ENCODE measurements around the gene COPE. TPM values are rescaled to one million over a fixed set of nuclear protein-coding genes. Genes with fewer than 3 reads are reported as not detected.
"Not testable (repeated sequence)": the region's sequence is repeated elsewhere in the genome, so short reads cannot be mapped to it uniquely, and the experiment has no call there.

The COPE gene
- total RNA-seq, 1 donor from 2014 or later = 149 TPM

- no peak for DNase-seq (ENCODE audit: low spot score)
Observed at GRCh38 chr19:18908917-18909619, 10.1 kb downstream of the COPE start.

- DNase-seq (ENCODE audit: low spot score) = no peak
Observed at GRCh38 chr19:18906605-18907519, 12.3 kb downstream of the COPE start.

GRCh38 chr19:18905513-18906236, 13.5 kb downstream of the COPE start:
- no peak for DNase-seq (ENCODE audit: low spot score)

GRCh38 chr19:18905058-18905456, 14.1 kb downstream of the COPE start:
- no peak for DNase-seq (ENCODE audit: low spot score)

GRCh38 chr19:18904334-18905057, 14.7 kb downstream of the COPE start:
- DNase-seq (ENCODE audit: low spot score) = no peak

- no peak for DNase-seq (ENCODE audit: low spot score)
Observed at GRCh38 chr19:18903156-18904037, 15.8 kb downstream of the COPE start.

- DNase-seq (ENCODE audit: low spot score) = not testable (repeated sequence)
Observed at GRCh38 chr19:18902519-18902918, 16.7 kb downstream of the COPE start.

GRCh38 chr19:18901491-18901890, 17.7 kb downstream of the COPE start:
- no peak for DNase-seq (ENCODE audit: low spot score)

- no peak for DNase-seq (ENCODE audit: low spot score)
Observed at GRCh38 chr19:18900700-18901481, 18.3 kb downstream of the COPE start.

- no peak for DNase-seq (ENCODE audit: low spot score)
Observed at GRCh38 chr19:18899624-18900560, 19.3 kb downstream of the COPE start.

- no peak for DNase-seq (ENCODE audit: low spot score)
Observed at GRCh38 chr19:18898607-18899408, 20.4 kb downstream of the COPE start.

GRCh38 chr19:18898081-18898606, 21.0 kb downstream of the COPE start:
- DNase-seq (ENCODE audit: low spot score) = no peak

- DNase-seq (ENCODE audit: low spot score) = no peak
Observed at GRCh38 chr19:18897094-18898029, 21.8 kb downstream of the COPE start.

GRCh38 chr19:18896421-18896841, 22.8 kb downstream of the COPE start:
- no peak for DNase-seq (ENCODE audit: low spot score)

GRCh38 chr19:18895824-18896341, 23.3 kb downstream of the COPE start, which contains the start of gene CERS1:
TSS of gene CERS1 (minus strand) at chr19:18896158. CDS start at chr19:18896072, 86 bp downstream.
- no peak for DNase-seq (ENCODE audit: low spot score)
